ENCODE results near the gene IDH3A. TPM values are rescaled to one million over a fixed set of nuclear protein-coding genes. Genes with fewer than 3 reads are reported as not detected.

The IDH3A gene
- total RNA-seq, 1 donor from 2014 or later: 78.3 TPM

DNA sequence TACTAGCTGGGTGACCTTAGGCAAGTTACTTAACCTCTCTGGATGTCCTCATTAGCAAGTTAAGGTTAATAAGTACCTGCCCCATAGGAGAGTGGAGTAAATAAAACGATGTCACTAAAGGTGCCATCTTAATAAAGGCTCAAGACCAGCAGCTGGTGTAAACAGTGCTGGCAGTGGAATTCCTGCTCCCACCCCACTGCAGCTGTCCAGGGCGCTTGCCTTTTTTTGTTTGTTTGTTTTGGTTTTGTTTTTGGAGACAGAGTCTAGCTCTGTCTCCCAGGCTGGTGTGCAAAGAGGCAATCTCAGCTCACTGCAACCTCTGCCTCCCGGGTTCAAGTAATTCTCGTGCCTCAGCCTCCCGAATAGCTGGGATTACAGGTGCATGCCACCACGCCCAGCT, 28.9 kb downstream of the IDH3A start:
- Histone ChIP-seq H3K9me3 (no peaks in the 10 kb centered on the region), H3K27ac (no peak overlapping the region), H3K27me3 (ENCODE audit: low read depth) (no peaks in the 10 kb centered on the region), H3K4me3 (no peak overlapping the region), H3K36me3 (no peaks in the 10 kb centered on the region), H3K4me1 (no peaks in the 10 kb centered on the region)
- intact Hi-C loops (cut with DNase I): no loop called here
- no peak for ATAC-seq
- no peak for DNase-seq
- TF ChIP-seq, protein P1, sequence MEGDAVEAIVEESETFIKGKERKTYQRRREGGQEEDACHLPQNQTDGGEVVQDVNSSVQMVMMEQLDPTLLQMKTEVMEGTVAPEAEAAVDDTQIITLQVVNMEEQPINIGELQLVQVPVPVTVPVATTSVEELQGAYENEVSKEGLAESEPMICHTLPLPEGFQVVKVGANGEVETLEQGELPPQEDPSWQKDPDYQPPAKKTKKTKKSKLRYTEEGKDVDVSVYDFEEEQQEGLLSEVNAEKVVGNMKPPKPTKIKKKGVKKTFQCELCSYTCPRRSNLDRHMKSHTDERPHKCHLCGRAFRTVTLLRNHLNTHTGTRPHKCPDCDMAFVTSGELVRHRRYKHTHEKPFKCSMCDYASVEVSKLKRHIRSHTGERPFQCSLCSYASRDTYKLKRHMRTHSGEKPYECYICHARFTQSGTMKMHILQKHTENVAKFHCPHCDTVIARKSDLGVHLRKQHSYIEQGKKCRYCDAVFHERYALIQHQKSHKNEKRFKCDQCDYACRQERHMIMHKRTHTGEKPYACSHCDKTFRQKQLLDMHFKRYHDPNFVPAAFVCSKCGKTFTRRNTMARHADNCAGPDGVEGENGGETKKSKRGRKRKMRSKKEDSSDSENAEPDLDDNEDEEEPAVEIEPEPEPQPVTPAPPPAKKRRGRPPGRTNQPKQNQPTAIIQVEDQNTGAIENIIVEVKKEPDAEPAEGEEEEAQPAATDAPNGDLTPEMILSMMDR (IDR thresholded peaks at IDR 0.05): no peak

DNA sequence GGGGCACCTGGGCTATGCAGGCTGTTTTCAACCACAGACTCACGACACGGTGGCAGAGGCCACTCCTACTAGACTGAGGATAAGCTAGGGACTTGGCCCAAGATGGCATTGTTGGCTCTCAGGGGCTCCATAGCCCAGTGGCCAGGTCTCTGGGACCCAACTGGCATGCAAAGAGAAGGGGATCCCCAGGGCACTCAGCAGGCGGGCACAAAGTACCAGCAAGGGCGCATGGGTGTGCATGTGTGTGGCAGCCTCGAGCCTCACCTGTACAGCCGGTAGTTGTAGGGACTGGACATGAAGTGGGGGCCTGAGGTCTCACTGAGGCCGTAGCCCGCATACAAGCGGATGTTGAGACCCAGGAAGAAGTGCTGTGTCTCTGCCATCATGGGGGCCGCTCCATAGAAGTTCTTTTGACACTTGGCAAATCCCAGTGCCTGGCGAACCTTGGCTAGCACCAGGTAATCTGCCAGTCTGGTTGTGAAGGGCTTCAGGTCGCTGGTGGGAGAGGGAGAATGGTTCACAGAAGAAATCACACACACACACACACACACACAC, 30.2 kb downstream of the IDH3A start:
- intact Hi-C loops (cut with DNase I): no loop called here
- Histone ChIP-seq H3K36me3 (no peaks in the 10 kb centered on the region), H3K27me3 (ENCODE audit: low read depth) (no peaks in the 10 kb centered on the region), H3K9me3 (no peaks in the 10 kb centered on the region), H3K4me3 (no peak overlapping the region), H3K27ac (no peak overlapping the region), H3K4me1 (no peaks in the 10 kb centered on the region)
- DNase-seq (no peak), ATAC-seq (no peak)
- TF ChIP-seq, protein P1 (IDR thresholded peaks at IDR 0.05): no peak

DNA sequence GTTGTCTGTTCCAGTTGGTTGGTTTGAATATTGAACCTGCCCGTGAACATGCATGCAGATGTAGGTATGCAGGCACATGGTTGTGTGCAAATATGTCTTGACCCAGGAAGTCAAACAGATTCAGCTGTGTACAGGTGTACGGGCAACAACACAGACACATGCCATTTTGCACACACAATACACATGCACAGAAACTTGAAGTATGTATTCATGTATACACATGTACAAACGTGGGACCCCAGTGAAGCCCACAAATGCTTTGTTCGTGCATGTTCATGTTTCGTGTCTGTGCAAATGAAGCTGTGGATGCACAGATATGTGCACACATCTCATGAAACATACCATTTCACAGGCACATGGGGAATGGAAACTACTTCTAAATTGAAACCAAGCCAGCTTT, 30.7 kb downstream of the IDH3A start:
- H3K36me3 ChIP-seq: no peaks in the 10 kb centered on the region
- H3K4me1 ChIP-seq: no peaks in the 10 kb centered on the region
- intact Hi-C loops (cut with DNase I): no loop called here
- H3K9me3 ChIP-seq: no peaks in the 10 kb centered on the region
- DNase-seq: no peak
- no peaks in the 10 kb centered on the region for H3K27me3 ChIP-seq (ENCODE audit: low read depth)
- ATAC-seq: no peak
- no peak overlapping the region for H3K27ac ChIP-seq
- no peak overlapping the region for H3K4me3 ChIP-seq
- TF ChIP-seq, protein P1 (IDR thresholded peaks at IDR 0.05): no peak

DNA sequence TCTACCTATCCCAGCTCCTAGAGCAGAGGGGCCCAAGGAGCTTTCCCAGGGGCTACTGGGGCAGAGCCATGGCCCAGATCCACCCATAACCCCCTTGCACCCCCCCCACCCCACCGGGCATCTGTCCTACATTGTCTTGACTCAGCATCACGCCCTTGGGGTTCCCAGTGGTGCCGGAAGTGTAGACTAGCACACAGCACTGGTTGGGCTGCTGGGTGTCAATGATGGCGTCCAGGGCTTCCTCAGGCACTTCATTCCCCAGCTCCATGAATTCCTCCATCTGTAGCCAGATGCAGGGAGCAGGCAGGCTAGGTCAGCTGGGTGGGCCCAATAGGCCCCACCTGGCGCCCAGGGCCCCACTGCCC, 33.2 kb downstream of the IDH3A start:
- Histone ChIP-seq H3K36me3 (no peaks in the 10 kb centered on the region), H3K4me1 (no peaks in the 10 kb centered on the region), H3K27ac (no peak overlapping the region), H3K9me3 (no peaks in the 10 kb centered on the region), H3K27me3 (ENCODE audit: low read depth) (no peaks in the 10 kb centered on the region), H3K4me3 (no peak overlapping the region)
- intact Hi-C loops (cut with DNase I): no loop called here
- TF ChIP-seq, protein P1 (IDR thresholded peaks at IDR 0.05): no peak
- DNase-seq (no peak), ATAC-seq (no peak)

DNA sequence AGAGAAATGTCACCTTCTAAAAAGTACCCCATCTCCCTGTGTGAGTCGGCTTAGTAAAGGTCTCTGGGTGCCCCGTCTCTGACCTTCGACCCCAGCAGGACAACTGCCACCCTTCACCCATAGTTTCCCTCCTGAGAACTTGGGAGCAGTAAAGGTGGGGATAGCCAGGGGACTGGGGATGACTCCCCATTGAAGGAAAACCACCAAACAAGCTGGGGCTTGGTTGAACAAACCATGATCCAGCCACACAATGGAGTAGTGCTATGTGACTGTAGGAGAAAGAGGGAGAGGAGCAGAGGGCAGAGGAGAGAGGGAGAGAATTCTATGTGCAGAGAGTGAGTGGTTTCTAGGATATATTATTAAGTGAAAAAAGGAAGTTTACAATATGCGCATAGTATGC, 33.7 kb downstream of the IDH3A start:
- Histone ChIP-seq H3K9me3 (no peaks in the 10 kb centered on the region), H3K27ac (no peak overlapping the region), H3K36me3 (no peaks in the 10 kb centered on the region), H3K27me3 (ENCODE audit: low read depth) (no peaks in the 10 kb centered on the region), H3K4me3 (no peak overlapping the region), H3K4me1 (no peaks in the 10 kb centered on the region)
- no peak for DNase-seq
- TF ChIP-seq, protein P1 (IDR thresholded peaks at IDR 0.05): no peak
- no peak for ATAC-seq
- intact Hi-C loops (cut with DNase I): no loop called here
